Loucy (cell line): ENCODE measurements around the gene EEF1G.

ENCODE experiments used
- H2AFZ ChIP-seq: fragments of 200-600 bp; sonication (generic); 2 replicates; pipeline ENCODE4 v1.6.0; 2016; ENCODE audit warnings: antibody characterized with exemption, mild to moderate bottlenecking, low read length, moderate library complexity
- H3F3A ChIP-seq: fragments of 200-600 bp; 2 replicates; pipeline ENCODE4 v1.6.0; 2016; ENCODE audit warnings: antibody characterized with exemption, low read depth, mild to moderate bottlenecking
- H3K27me3 ChIP-seq: fragments of 200-600 bp; sonication (generic); 2 replicates; pipeline ENCODE4 v1.6.1; 2014; ENCODE audit warnings: low read length, mild to moderate bottlenecking; ENCODE audit not compliant: insufficient read depth, poor library complexity, severe bottlenecking
- H3K36me3 ChIP-seq: fragments of 200-600 bp; sonication (generic); 2 replicates; pipeline ENCODE4 v1.6.1; 2016; ENCODE audit warnings: low read length; ENCODE audit not compliant: insufficient read depth
- H3K4me1 ChIP-seq: fragments of 200-600 bp; sonication (generic); 2 replicates; pipeline ENCODE4 v1.5.1; 2014; ENCODE audit warnings: low read length, mild to moderate bottlenecking; ENCODE audit not compliant: insufficient read depth, poor library complexity, severe bottlenecking
- H3K4me2 ChIP-seq: fragments of 200-600 bp; sonication (generic); 2 replicates; pipeline ENCODE4 v1.6.0; 2014; ENCODE audit warnings: antibody characterized with exemption, low read length, low read depth, mild to moderate bottlenecking; ENCODE audit not compliant: poor library complexity, severe bottlenecking
- H3K4me3 ChIP-seq: fragments of 200-600 bp; sonication (generic); 2 replicates; pipeline ENCODE4 v1.5.1; 2014; ENCODE audit warnings: low read length, mild to moderate bottlenecking, mixed read lengths; ENCODE audit not compliant: poor library complexity, severe bottlenecking
- H3K79me2 ChIP-seq: fragments of 200-600 bp; sonication (generic); 2 replicates; pipeline ENCODE4 v1.6.1; 2014; ENCODE audit warnings: low read length; ENCODE audit not compliant: insufficient read depth
- H3K9ac ChIP-seq: fragments of 200-600 bp; sonication (generic); 2 replicates; pipeline ENCODE4 v1.6.0; 2014; ENCODE audit warnings: mild to moderate bottlenecking, low read depth, low read length, moderate library complexity; ENCODE audit not compliant: poor library complexity, severe bottlenecking
- H3K9me2 ChIP-seq: fragments of 200-600 bp; sonication (generic); replicated peaks from 2 replicates; pipeline ENCODE4 v1.6.1; 2016; ENCODE audit warnings: low read depth, low read length, mixed read lengths
- H3K9me3 ChIP-seq: fragments of 200-600 bp; sonication (generic); 2 replicates; pipeline ENCODE4 v1.6.1; 2014; ENCODE audit warnings: mild to moderate bottlenecking, antibody characterized with exemption, low read length, low read depth; ENCODE audit not compliant: insufficient read depth
- H4K20me1 ChIP-seq: fragments of 200-600 bp; sonication (generic); 2 replicates; pipeline ENCODE4 v1.6.0; 2014; ENCODE audit warnings: antibody characterized with exemption, low read length, mild to moderate bottlenecking; ENCODE audit not compliant: insufficient read depth, poor library complexity, severe bottlenecking
- CTCF ChIP-seq: fragments of 200-600 bp; sonication (generic); conservative IDR thresholded peaks from 2 replicates; pipeline ENCODE4 v1.5.1; 2014; ENCODE audit warnings: mild to moderate bottlenecking, antibody characterized with exemption, low read length
- EZH2phosphoT487 ChIP-seq: fragments of 200-600 bp; IDR thresholded peaks from 2 replicates; pipeline ENCODE4 v1.6.1; 2018; ENCODE audit warnings: antibody characterized with exemption, mild to moderate bottlenecking, moderate library complexity, borderline replicate concordance

EEF1G gene

GRCh38 chr11:62532096-62532495 lies 41.6 kb downstream of the EEF1G start:
- no peak overlapping the region for H3K4me2 ChIP-seq
- no peak for TF ChIP-seq CTCF
- no peak for TF ChIP-seq EZH2phosphoT487
- H3F3A ChIP-seq, result no peaks in the 10 kb centered on the region
- H2AFZ ChIP-seq, result no peak overlapping the region
- no peaks in the 10 kb centered on the region for H3K79me2 ChIP-seq
- no peaks in the 10 kb centered on the region for H3K9me3 ChIP-seq
- no peaks in the 10 kb centered on the region for H3K4me1 ChIP-seq
- peaks cover 21% of the 10 kb centered on the region; the same call in 1 of the 2 replicates for H3K36me3 ChIP-seq
- no peak overlapping the region for H3K4me3 ChIP-seq
- H3K27me3 ChIP-seq, result no peaks in the 10 kb centered on the region
- no peaks in the 10 kb centered on the region for H4K20me1 ChIP-seq
- H3K9ac ChIP-seq, result no peak overlapping the region
- no peaks in the 10 kb centered on the region for H3K9me2 ChIP-seq

DNA sequence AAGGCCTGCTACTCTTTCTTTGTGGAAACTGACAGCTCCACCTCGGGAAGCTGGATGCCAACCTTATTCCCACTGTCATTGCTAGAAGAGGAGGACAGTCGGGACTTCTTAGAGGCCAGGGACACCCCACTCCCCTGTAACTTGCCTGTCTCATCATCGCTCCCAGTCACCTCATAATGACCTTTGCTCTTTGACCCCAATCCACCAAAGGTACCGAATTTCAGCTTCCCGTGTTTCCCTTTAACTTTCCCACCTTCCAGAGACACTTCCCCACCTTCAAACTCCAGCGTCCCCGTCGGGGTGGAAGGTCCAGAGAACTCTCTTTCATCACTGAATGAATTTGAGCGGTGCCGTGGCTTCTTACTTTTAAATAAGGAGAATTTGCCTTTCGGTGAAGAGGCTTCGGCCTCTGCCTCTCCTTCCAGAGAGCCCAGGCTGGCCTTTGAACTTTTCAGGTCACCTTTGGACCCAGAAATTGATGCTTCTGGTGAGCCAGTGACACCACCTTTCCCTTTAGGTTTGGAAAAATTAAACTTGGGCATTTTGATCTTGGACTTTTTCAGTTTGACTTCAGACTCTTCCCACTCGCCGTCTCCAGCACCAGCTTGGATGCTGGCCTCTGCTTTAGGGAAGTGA lies 56.8 kb downstream of the EEF1G start:
- H3K9me3 ChIP-seq, result no peaks in the 10 kb centered on the region
- no peaks in the 10 kb centered on the region for H4K20me1 ChIP-seq

GRCh38 chr11:62514151-62514550 lies 59.5 kb downstream of the EEF1G start:
- Histone ChIP-seq H3K36me3 (no peaks in the 10 kb centered on the region), H3K9me2 (no peaks in the 10 kb centered on the region), H3K4me3 (no peak overlapping the region), H3K79me2 (no peaks in the 10 kb centered on the region), H3K9me3 (no peaks in the 10 kb centered on the region), H3K4me1 (no peaks in the 10 kb centered on the region), H3K4me2 (no peak overlapping the region), H2AFZ (no peak overlapping the region), H3K9ac (no peak overlapping the region), H3K27me3 (no peaks in the 10 kb centered on the region), H4K20me1 (no peaks in the 10 kb centered on the region), H3F3A (no peaks in the 10 kb centered on the region)
- TF ChIP-seq CTCF, result no peak
- no peak for TF ChIP-seq EZH2phosphoT487

More for the DNA sequence above, 56.8 kb downstream of the EEF1G start:
- Histone ChIP-seq H3K4me1 (no peaks in the 10 kb centered on the region), H2AFZ (no peak overlapping the region), H3K9ac (no peak overlapping the region), H3K79me2 (no peaks in the 10 kb centered on the region), H3K27me3 (no peaks in the 10 kb centered on the region), H3K4me3 (no peak overlapping the region), H3K4me2 (no peak overlapping the region), H3K36me3 (no peaks in the 10 kb centered on the region), H3F3A (no peaks in the 10 kb centered on the region), H3K9me2 (no peaks in the 10 kb centered on the region)
- TF ChIP-seq EZH2phosphoT487 (no peak), CTCF (no peak)
